Fibroblast of lung (primary cell): ENCODE measurements around the gene CDYL2. TPM values are rescaled to one million over a fixed set of nuclear protein-coding genes. Genes with fewer than 3 reads are reported as not detected.

Experiments
- DNase-seq, 2 donors: peaks; one replicate each; pipeline versions ENCODE4 v3.0.0 to v3.0.0-alpha.2; 2010; ENCODE audit warnings: low read depth in 2 of 2
- H2AFZ ChIP-seq: 2 replicates; pipeline ENCODE4 v1.5.1; 2012; ENCODE audit warnings: low read length, control low read depth, inconsistent platforms
- H3K27ac ChIP-seq: 2 replicates; pipeline ENCODE4 v1.5.1; 2011; ENCODE audit warnings: low read length, control low read depth; ENCODE audit not compliant: insufficient read depth
- H3K27me3 ChIP-seq: 2 replicates; pipeline ENCODE4 v1.5.1; 2011; ENCODE audit warnings: mild to moderate bottlenecking, low read length; ENCODE audit not compliant: control insufficient read depth, insufficient read depth
- H3K36me3 ChIP-seq: 2 replicates; pipeline ENCODE4 v1.5.1; 2011; ENCODE audit warnings: low read length; ENCODE audit not compliant: control insufficient read depth, insufficient read depth
- H3K4me1 ChIP-seq: 2 replicates; pipeline ENCODE4 v1.5.1; 2011; ENCODE audit warnings: low read length; ENCODE audit not compliant: control insufficient read depth, insufficient read depth; ENCODE audit errors: extremely low read depth
- H3K4me2 ChIP-seq: 2 replicates; pipeline ENCODE4 v1.5.1; 2011; ENCODE audit warnings: low read length, control low read depth; ENCODE audit not compliant: insufficient read depth; ENCODE audit errors: extremely low read depth
- H3K4me3 ChIP-seq, 4 experiments: fragments of 200-600 bp in 1 of 4; sonication (generic) in 1 of 4; replicated peaks in 1 of 4; 2 replicates each; pipeline ENCODE4 v1.5.1; 2011 to 2016; ENCODE audit warnings: low read length in 4 of 4, low read depth in 3 of 4, mild to moderate bottlenecking in 3 of 4, control low read depth in 2 of 4, inconsistent platforms in 1 of 4, mixed read lengths in 1 of 4; ENCODE audit not compliant: insufficient read depth in 1 of 4; ENCODE audit errors: control extremely low read depth in 1 of 4
- H3K79me2 ChIP-seq: 2 replicates; pipeline ENCODE4 v1.5.1; 2012; ENCODE audit warnings: mild to moderate bottlenecking, low read length, inconsistent platforms; ENCODE audit not compliant: control insufficient read depth, insufficient read depth
- H3K9ac ChIP-seq: 2 replicates; pipeline ENCODE4 v1.5.1; 2011; ENCODE audit warnings: mild to moderate bottlenecking, low read length, control low read depth; ENCODE audit not compliant: insufficient read depth
- H3K9me3 ChIP-seq: 2 replicates; pipeline ENCODE4 v1.5.1; 2012; ENCODE audit warnings: low read depth, low read length; ENCODE audit not compliant: control insufficient read depth, insufficient read depth
- H4K20me1 ChIP-seq: 2 replicates; pipeline ENCODE4 v1.5.1; 2011; ENCODE audit warnings: low read length; ENCODE audit not compliant: control insufficient read depth, insufficient read depth; ENCODE audit errors: extremely low read depth
- EZH2 ChIP-seq: IDR thresholded peaks from 2 replicates; pipeline ENCODE4 v1.5.1; 2012; ENCODE audit warnings: low read length, control low read depth, mild to moderate bottlenecking; ENCODE audit errors: missing control alignments
- polyA plus RNA-seq, 2 donors: library from polyadenylated mRNA; depleted of rRNA in 1 of 2; stranded (reverse) in 1 of 2; unstranded in 1 of 2; fragments of >200 nt; gene quantifications; 2 replicates each; pipeline ENCODE4 v1.2.1, GENCODE V29; 2011 to 2012; ENCODE audit warnings: missing spikeins in 1 of 2
- total RNA-seq: library from RNA; depleted of rRNA; stranded (reverse); fragments of >200 nt; gene quantifications from 2 replicates; pipeline ENCODE4 v1.2.1, GENCODE V29; 2014
- TF ChIP-seq, protein P1 (sequence below), 2 donors: IDR thresholded peaks in 1 of 2; conservative IDR thresholded peaks in 1 of 2; 1 replicate in 1 of 2; 2 replicates in 1 of 2; pipeline ENCODE4 v1.5.1; 2011 to 2012; ENCODE audit warnings: low read length in 2 of 2, control low read depth in 1 of 2, inconsistent platforms in 1 of 2, low read depth in 1 of 2, mild to moderate bottlenecking in 1 of 2

Gene CDYL2
- total and polyA plus RNA-seq, 2 donors (not counting 1 experiment from before 2014, with no cell fraction given) = 1.1 to 3.5 TPM

DNA sequence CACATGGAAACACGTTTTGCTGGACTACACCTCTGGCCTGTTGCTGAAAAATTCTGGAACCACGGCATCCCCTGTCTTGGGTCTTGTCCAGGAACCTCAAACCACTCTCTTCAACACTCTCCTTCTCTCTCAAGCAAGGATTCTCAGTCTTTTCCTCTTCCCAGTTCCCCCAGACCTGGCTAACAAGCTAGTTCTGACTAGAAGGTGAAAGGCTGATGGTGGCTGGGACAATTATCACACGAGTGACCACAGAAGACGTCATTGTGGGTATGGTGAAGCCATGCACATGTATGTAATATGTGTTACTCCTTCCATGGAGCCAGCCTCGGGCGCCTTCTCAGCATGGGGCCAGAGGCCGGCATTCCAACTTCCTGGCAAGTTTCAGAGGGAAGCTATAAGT, 123.0 kb downstream of the CDYL2 start:
- no peaks in the 10 kb centered on the region for H4K20me1 ChIP-seq
- no peak overlapping the region for H3K4me2 ChIP-seq
- H3K4me3 ChIP-seq = no peak overlapping the region
- no peak overlapping the region for H2AFZ ChIP-seq
- no peak for TF ChIP-seq EZH2
- TF ChIP-seq, protein P1, sequence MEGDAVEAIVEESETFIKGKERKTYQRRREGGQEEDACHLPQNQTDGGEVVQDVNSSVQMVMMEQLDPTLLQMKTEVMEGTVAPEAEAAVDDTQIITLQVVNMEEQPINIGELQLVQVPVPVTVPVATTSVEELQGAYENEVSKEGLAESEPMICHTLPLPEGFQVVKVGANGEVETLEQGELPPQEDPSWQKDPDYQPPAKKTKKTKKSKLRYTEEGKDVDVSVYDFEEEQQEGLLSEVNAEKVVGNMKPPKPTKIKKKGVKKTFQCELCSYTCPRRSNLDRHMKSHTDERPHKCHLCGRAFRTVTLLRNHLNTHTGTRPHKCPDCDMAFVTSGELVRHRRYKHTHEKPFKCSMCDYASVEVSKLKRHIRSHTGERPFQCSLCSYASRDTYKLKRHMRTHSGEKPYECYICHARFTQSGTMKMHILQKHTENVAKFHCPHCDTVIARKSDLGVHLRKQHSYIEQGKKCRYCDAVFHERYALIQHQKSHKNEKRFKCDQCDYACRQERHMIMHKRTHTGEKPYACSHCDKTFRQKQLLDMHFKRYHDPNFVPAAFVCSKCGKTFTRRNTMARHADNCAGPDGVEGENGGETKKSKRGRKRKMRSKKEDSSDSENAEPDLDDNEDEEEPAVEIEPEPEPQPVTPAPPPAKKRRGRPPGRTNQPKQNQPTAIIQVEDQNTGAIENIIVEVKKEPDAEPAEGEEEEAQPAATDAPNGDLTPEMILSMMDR (conservative IDR thresholded peaks at IDR 0.05 in 1 of 2, IDR thresholded peaks at IDR 0.05 in 1 of 2; ENCODE audit: low read depth in 1 of 2, low read length in 2 of 2) = no peak
- H3K36me3 ChIP-seq = no peaks in the 10 kb centered on the region
- no peak overlapping the region for H3K9ac ChIP-seq
- no peaks in the 10 kb centered on the region for H3K79me2 ChIP-seq
- H3K27me3 ChIP-seq = no peaks in the 10 kb centered on the region
- H3K9me3 ChIP-seq = no peaks in the 10 kb centered on the region
- DNase-seq = no peak
- no peak overlapping the region for H3K27ac ChIP-seq
- peaks cover 6% of the 10 kb centered on the region for H3K4me1 ChIP-seq

DNA sequence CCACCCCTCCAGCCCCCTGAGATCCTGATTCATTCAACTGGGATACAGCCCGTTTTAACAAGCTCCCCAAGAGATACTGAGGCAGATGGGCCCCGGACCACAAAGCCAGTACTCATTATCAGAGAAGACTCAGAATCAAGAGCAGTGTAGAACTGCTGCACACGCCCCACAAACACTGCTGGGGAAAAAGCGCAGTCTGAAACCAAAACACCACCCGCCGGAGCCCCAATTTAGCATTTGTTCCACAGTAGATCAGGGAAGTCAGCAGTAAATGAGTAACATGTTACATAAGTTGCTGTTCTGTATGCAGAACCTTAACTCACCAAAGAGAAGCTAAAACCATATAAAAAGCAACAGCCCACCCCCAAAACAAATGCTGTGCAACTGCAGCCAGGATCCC, 123.6 kb downstream of the CDYL2 start:
- Histone ChIP-seq H3K9me3 (no peaks in the 10 kb centered on the region), H3K27ac (no peak overlapping the region), H3K79me2 (no peaks in the 10 kb centered on the region), H3K9ac (no peak overlapping the region), H3K4me2 (no peak overlapping the region), H3K36me3 (no peaks in the 10 kb centered on the region), H3K4me3 (no peak overlapping the region), H4K20me1 (no peaks in the 10 kb centered on the region), H3K27me3 (no peaks in the 10 kb centered on the region), H2AFZ (no peak overlapping the region), H3K4me1 (peaks cover 6% of the 10 kb centered on the region)
- TF ChIP-seq, protein P1 (conservative IDR thresholded peaks at IDR 0.05 in 1 of 2, IDR thresholded peaks at IDR 0.05 in 1 of 2; ENCODE audit: low read depth in 1 of 2, low read length in 2 of 2) = no peak
- no peak for TF ChIP-seq EZH2
- no peak for DNase-seq

DNA sequence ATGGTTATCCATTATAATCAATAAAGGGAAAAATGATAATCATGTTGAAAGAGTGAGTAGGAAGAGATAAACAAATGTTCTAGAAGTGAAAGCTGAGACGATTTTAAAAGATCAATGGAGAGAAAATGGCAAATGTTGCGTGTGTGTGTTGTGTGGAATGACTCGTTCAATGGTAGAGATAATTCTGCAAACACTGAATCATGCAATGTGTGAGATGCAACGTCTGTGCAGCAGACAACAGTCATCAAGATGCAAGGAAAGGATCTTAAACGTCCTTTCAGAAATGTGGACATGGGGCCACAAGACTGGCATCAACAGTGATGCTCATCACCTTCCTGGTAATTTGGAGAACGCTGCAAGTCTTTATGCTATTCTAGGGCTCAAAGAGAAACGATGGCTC, 124.4 kb downstream of the CDYL2 start:
- Histone ChIP-seq H2AFZ (no peak overlapping the region), H3K36me3 (no peaks in the 10 kb centered on the region), H3K4me1 (peaks cover 6% of the 10 kb centered on the region), H3K4me2 (no peak overlapping the region), H3K79me2 (no peaks in the 10 kb centered on the region), H3K27me3 (no peaks in the 10 kb centered on the region), H3K9ac (no peak overlapping the region), H3K9me3 (no peaks in the 10 kb centered on the region), H3K27ac (no peak overlapping the region), H4K20me1 (no peaks in the 10 kb centered on the region), H3K4me3 (no peak overlapping the region)
- TF ChIP-seq EZH2 = no peak
- TF ChIP-seq, protein P1 (conservative IDR thresholded peaks at IDR 0.05 in 1 of 2, IDR thresholded peaks at IDR 0.05 in 1 of 2; ENCODE audit: low read depth in 1 of 2, low read length in 2 of 2) = no peak
- no peak for DNase-seq
